Uterus (tissue), 2 donors: ENCODE measurements around the gene BMPR1A.

Experiments used
- CTCF ChIP-seq, 4 experiments: fragments of 200-600 bp in 2 of 4; fragments of 450-650 bp in 2 of 4; sonication (generic) in 2 of 4; IDR thresholded peaks; one replicate each; pipeline ENCODE4 v1.5.1; 2016 to 2019; ENCODE audit warnings: antibody characterized with exemption in 4 of 4, mild to moderate bottlenecking in 2 of 4, moderate library complexity in 1 of 4
- POLR2A ChIP-seq, 2 donors: fragments of 450-650 bp; IDR thresholded peaks; one replicate each; pipeline ENCODE4 v1.6.1; 2016; ENCODE audit warnings: antibody characterized with exemption in 2 of 2, mild to moderate bottlenecking in 1 of 2, moderate library complexity in 1 of 2

DNA sequence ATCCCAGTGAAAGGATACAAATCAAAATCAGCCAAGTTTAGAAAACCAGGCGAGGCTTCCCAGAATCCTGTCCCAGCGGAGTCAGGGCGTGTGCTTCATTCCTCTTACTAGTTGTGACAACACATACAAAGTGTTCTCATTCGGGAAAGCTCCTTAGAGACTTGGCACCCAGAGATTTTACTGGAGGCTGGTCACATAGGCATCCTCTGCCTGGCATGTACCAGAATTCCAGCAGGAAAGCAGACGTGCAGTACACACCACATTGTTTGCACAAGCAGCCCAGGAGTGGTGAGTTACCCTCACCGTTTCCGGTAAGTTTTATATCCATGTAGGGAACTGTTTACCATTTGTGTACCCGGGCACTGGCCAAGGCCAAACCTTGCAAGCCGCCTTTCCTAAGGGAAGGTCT, 166.1 kb downstream of the BMPR1A start:
- TF ChIP-seq CTCF (IDR thresholded peaks at IDR 0.05) (no peak), POLR2A (IDR thresholded peaks at IDR 0.05) (no peak)
